ENCODE results near the gene ELAC2.

GRCh38 chr17:12985431-12986293 lies 32.2 kb downstream of the ELAC2 start:
- TF ChIP-seq CTCF (IDR thresholded peaks at IDR 0.05 in 2 of 3, conservative IDR thresholded peaks at IDR 0.05 in 1 of 3; ENCODE audit: borderline replicate concordance in 1 of 3, insufficient read depth in 1 of 3, low read depth in 2 of 3, low read length in 2 of 3) (no peak), EZH2 (IDR thresholded peaks at IDR 0.05) (no peak), YY1 (IDR thresholded peaks at IDR 0.05; ENCODE audit: extremely low read depth, insufficient replicate concordance, low read depth, low read length) (no peak), POLR2AphosphoS5 (IDR thresholded peaks at IDR 0.05; ENCODE audit: low read depth, low read length) (no peak), EZH2phosphoT487 (IDR thresholded peaks at IDR 0.05; ENCODE audit: borderline replicate concordance) (no peak), ELF1 (IDR thresholded peaks at IDR 0.05; ENCODE audit: borderline replicate concordance, low read depth) (no peak), POLR2A (IDR thresholded peaks at IDR 0.05; ENCODE audit: borderline replicate concordance, extremely low read depth, insufficient read depth, insufficient read length) (no peak), TCF7L2 (IDR thresholded peaks at IDR 0.05; ENCODE audit: borderline replicate concordance, extremely low read depth, insufficient read depth, insufficient read length) (no peak), REST (IDR thresholded peaks at IDR 0.05; ENCODE audit: low read depth) (no peak)

Measured in HCT116 (cell line).